GM12878 (cell line): ENCODE results near the gene CA6. TPM values are rescaled to one million over a fixed set of nuclear protein-coding genes. Genes with fewer than 3 reads are reported as not detected.

ENCODE experiments used
- ASH2L ChIP-seq: fragments of 300-600, 200-600 bp; sonication (generic); IDR thresholded peaks from 2 replicates; pipeline ENCODE4 v1.6.1; 2017; ENCODE audit warnings: low read depth, mild to moderate bottlenecking, borderline replicate concordance
- EGR1 ChIP-seq, 2 experiments: IDR thresholded peaks; 1 replicate in 1 of 2; 2 replicates in 1 of 2; pipeline ENCODE4 v1.6.1; 2011 to 2012; ENCODE audit warnings: low read depth in 2 of 2, low read length in 2 of 2, borderline replicate concordance in 1 of 2, mild to moderate bottlenecking in 1 of 2, moderate library complexity in 1 of 2
- ESRRA ChIP-seq: IDR thresholded peaks from 2 replicates; pipeline ENCODE4 v1.6.1; 2012; ENCODE audit warnings: mild to moderate bottlenecking, low read length, improper control_type of control experiment
- EZH2 ChIP-seq: IDR thresholded peaks from 2 replicates; pipeline ENCODE4 v1.6.1; 2012; ENCODE audit warnings: low read depth, mild to moderate bottlenecking, control low read depth, inconsistent platforms, low read length, borderline replicate concordance; ENCODE audit not compliant: control insufficient read depth
- HDAC2 ChIP-seq: fragments of 200-600 bp; sonication (generic); IDR thresholded peaks from 2 replicates; pipeline ENCODE4 v1.6.1; 2017
- KAT2A ChIP-seq: conservative IDR thresholded peaks from 2 replicates; pipeline ENCODE4 v1.6.1; 2011; ENCODE audit warnings: low read depth, low read length; ENCODE audit not compliant: control insufficient read depth
- KDM1A ChIP-seq: fragments of 200-600 bp; sonication (generic); IDR thresholded peaks from 2 replicates; pipeline ENCODE4 v1.6.1; 2016; ENCODE audit warnings: borderline replicate concordance
- LARP7 ChIP-seq: fragments of 450-650 bp; IDR thresholded peaks from 2 replicates; pipeline ENCODE4 v1.6.1; 2017; ENCODE audit warnings: mild to moderate bottlenecking
- MTA3 ChIP-seq: IDR thresholded peaks from 2 replicates; pipeline ENCODE4 v1.6.1; 2012; ENCODE audit warnings: low read length, inconsistent platforms, borderline replicate concordance
- MXI1 ChIP-seq: fragments of 150-350 bp; IDR thresholded peaks from 2 replicates; pipeline ENCODE4 v1.6.1; 2011; ENCODE audit warnings: low read depth, mild to moderate bottlenecking, inconsistent platforms, low read length, improper control_type of control experiment
- NFYB ChIP-seq: IDR thresholded peaks from 2 replicates; pipeline ENCODE4 v1.6.1; 2011; ENCODE audit warnings: low read depth, mild to moderate bottlenecking, low read length, improper control_type of control experiment, moderate library complexity; ENCODE audit not compliant: insufficient read depth
- RB1 ChIP-seq: fragments of 450-650 bp; formaldehyde crosslinking; IDR thresholded peaks from 2 replicates; pipeline ENCODE4 v1.6.1; 2017; ENCODE audit warnings: mild to moderate bottlenecking, borderline replicate concordance
- STAT3 ChIP-seq: IDR thresholded peaks from 2 replicates; pipeline ENCODE4 v1.6.1; 2011; ENCODE audit warnings: low read depth, low read length, improper control_type of control experiment
- ZBED1 ChIP-seq: IDR thresholded peaks from 2 replicates; pipeline ENCODE4 v1.6.1; 2016; ENCODE audit warnings: borderline replicate concordance
- ZNF24 ChIP-seq: fragments of 450-650 bp; IDR thresholded peaks from 2 replicates; pipeline ENCODE4 v1.6.1; 2017; ENCODE audit warnings: antibody characterized with exemption, mild to moderate bottlenecking
- polyA plus RNA-seq, 11 experiments: library from polyadenylated mRNA; depleted of rRNA in 4 of 11; unstranded in 6 of 11; stranded (reverse) in 5 of 11; fragments of >200 nt; fragmentation: Nextera tagmentation in 4 of 11; fragmentation: Illumina TruSeq in 1 of 11; extraction: Ambion mirVana in 4 of 11; extraction: Trizol in 1 of 11; gene quantifications; 1 replicate in 1 of 11; 2 replicates in 10 of 11; pipeline versions ENCODE4 v1.2.1 to v1.2.3, GENCODE V29; 2011 to 2016; ENCODE audit warnings: inconsistent platforms in 2 of 11, missing spikeins in 2 of 11, low read depth in 1 of 11
- total RNA-seq, 4 experiments: library from RNA; depleted of rRNA in 3 of 4; stranded (reverse); fragments of >200 nt in 3 of 4; fragmentation: Illumina TruSeq in 1 of 4; extraction: Trizol in 1 of 4; gene quantifications; 2 replicates each; pipeline versions ENCODE4 v1.2.1 to v1.2.3, GENCODE V29; 2013 to 2021
- TF ChIP-seq, protein P1 (sequence below): fragments of 150-350 bp; IDR thresholded peaks from 2 replicates; pipeline ENCODE4 v1.6.1; 2014; ENCODE audit warnings: mild to moderate bottlenecking, low read depth, low read length
- TF ChIP-seq, protein P2 (sequence below): fragments of 450-650 bp; IDR thresholded peaks from 2 replicates; pipeline ENCODE4 v1.6.1; 2016; ENCODE audit warnings: mild to moderate bottlenecking
- TF ChIP-seq, protein P3 (sequence below): IDR thresholded peaks from 2 replicates; pipeline ENCODE4 v1.6.1; 2012; ENCODE audit warnings: low read depth, low read length, improper control_type of control experiment
- TF ChIP-seq, protein P4 (sequence below): IDR thresholded peaks from 2 replicates; pipeline ENCODE4 v1.6.1; 2012; ENCODE audit warnings: low read length, inconsistent platforms
- TF ChIP-seq, protein P5 (sequence below): fragments of 450-650 bp; formaldehyde crosslinking; IDR thresholded peaks from 2 replicates; pipeline ENCODE4 v1.4.0; 2022; ENCODE audit warnings: mild to moderate bottlenecking, moderate library complexity
- TF ChIP-seq, protein P6 (sequence below): fragments of 450-650 bp; IDR thresholded peaks from 2 replicates; pipeline ENCODE4 v1.6.1; 2018; ENCODE audit warnings: borderline replicate concordance, mild to moderate bottlenecking; ENCODE audit not compliant: partially characterized antibody

The CA6 gene
- total and polyA plus RNA-seq, 10 of the 15 experiments (the other 5 are each of a cell fraction or from before 2014, with no cell fraction given): not detected

DNA sequence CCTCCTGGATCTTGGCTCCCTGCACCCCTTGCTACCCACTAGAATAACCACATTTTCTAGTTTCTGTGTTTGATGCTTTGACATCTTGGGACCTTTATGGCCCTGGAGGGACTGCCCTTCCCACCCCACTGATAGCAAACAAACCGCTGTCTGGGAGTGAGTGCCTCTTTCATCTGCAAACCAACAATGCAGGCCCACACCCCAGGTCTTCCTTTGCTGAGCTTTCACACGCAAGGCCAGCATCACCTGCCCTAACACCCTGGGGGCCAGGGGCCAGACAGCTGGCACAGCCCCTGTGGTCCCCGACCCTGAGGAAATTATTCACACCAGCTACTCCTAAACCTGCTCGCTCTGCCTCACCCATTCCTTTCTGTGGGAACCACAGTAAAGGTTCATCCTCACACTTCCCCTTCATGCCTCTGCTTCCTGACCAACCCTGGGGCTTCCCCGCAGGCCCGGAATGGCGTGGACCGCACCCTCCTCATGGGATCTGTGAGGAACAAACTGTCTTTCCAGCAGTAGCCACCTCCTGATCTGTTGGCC is 65.2 kb downstream of the CA6 start (continued):
- no peak for TF ChIP-seq NFYB
- TF ChIP-seq, protein P1, sequence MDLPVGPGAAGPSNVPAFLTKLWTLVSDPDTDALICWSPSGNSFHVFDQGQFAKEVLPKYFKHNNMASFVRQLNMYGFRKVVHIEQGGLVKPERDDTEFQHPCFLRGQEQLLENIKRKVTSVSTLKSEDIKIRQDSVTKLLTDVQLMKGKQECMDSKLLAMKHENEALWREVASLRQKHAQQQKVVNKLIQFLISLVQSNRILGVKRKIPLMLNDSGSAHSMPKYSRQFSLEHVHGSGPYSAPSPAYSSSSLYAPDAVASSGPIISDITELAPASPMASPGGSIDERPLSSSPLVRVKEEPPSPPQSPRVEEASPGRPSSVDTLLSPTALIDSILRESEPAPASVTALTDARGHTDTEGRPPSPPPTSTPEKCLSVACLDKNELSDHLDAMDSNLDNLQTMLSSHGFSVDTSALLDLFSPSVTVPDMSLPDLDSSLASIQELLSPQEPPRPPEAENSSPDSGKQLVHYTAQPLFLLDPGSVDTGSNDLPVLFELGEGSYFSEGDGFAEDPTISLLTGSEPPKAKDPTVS: no peak
- TF ChIP-seq, protein P2, sequence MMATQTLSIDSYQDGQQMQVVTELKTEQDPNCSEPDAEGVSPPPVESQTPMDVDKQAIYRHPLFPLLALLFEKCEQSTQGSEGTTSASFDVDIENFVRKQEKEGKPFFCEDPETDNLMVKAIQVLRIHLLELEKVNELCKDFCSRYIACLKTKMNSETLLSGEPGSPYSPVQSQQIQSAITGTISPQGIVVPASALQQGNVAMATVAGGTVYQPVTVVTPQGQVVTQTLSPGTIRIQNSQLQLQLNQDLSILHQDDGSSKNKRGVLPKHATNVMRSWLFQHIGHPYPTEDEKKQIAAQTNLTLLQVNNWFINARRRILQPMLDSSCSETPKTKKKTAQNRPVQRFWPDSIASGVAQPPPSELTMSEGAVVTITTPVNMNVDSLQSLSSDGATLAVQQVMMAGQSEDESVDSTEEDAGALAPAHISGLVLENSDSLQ: no peak
- TF ChIP-seq, protein P3, sequence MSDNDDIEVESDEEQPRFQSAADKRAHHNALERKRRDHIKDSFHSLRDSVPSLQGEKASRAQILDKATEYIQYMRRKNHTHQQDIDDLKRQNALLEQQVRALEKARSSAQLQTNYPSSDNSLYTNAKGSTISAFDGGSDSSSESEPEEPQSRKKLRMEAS: no peak
- no peak for TF ChIP-seq MXI1
- TF ChIP-seq, protein P4, sequence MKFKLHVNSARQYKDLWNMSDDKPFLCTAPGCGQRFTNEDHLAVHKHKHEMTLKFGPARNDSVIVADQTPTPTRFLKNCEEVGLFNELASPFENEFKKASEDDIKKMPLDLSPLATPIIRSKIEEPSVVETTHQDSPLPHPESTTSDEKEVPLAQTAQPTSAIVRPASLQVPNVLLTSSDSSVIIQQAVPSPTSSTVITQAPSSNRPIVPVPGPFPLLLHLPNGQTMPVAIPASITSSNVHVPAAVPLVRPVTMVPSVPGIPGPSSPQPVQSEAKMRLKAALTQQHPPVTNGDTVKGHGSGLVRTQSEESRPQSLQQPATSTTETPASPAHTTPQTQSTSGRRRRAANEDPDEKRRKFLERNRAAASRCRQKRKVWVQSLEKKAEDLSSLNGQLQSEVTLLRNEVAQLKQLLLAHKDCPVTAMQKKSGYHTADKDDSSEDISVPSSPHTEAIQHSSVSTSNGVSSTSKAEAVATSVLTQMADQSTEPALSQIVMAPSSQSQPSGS: no peak
- no peak for TF ChIP-seq EZH2
- no peak for TF ChIP-seq RB1
- no peak for TF ChIP-seq STAT3
- TF ChIP-seq HDAC2: no peak
- TF ChIP-seq KDM1A: no peak
- no peak for TF ChIP-seq KAT2A
- no peak for TF ChIP-seq ZNF24
- no peak for TF ChIP-seq ASH2L
- TF ChIP-seq ZBED1: no peak
- TF ChIP-seq, protein P5, sequence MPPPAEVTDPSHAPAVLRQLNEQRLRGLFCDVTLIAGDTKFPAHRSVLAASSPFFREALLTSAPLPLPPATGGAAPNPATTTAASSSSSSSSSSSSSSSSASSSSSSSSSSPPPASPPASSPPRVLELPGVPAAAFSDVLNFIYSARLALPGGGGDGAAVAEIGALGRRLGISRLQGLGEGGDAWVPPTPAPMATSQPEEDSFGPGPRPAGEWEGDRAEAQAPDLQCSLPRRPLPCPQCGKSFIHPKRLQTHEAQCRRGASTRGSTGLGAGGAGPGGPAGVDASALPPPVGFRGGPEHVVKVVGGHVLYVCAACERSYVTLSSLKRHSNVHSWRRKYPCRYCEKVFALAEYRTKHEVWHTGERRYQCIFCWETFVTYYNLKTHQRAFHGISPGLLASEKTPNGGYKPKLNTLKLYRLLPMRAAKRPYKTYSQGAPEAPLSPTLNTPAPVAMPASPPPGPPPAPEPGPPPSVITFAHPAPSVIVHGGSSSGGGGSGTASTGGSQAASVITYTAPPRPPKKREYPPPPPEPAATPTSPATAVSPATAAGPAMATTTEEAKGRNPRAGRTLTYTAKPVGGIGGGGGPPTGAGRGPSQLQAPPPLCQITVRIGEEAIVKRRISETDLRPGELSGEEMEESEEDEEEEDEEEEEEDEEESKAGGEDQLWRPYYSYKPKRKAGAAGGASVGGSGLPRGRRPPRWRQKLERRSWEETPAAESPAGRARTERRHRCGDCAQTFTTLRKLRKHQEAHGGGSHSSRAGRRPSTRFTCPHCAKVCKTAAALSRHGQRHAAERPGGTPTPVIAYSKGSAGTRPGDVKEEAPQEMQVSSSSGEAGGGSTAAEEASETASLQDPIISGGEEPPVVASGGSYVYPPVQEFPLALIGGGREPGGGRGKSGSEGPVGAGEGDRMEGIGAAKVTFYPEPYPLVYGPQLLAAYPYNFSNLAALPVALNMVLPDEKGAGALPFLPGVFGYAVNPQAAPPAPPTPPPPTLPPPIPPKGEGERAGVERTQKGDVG (CRISPR knock-in tag): no peak
- no peak for TF ChIP-seq MTA3
- TF ChIP-seq, protein P6, sequence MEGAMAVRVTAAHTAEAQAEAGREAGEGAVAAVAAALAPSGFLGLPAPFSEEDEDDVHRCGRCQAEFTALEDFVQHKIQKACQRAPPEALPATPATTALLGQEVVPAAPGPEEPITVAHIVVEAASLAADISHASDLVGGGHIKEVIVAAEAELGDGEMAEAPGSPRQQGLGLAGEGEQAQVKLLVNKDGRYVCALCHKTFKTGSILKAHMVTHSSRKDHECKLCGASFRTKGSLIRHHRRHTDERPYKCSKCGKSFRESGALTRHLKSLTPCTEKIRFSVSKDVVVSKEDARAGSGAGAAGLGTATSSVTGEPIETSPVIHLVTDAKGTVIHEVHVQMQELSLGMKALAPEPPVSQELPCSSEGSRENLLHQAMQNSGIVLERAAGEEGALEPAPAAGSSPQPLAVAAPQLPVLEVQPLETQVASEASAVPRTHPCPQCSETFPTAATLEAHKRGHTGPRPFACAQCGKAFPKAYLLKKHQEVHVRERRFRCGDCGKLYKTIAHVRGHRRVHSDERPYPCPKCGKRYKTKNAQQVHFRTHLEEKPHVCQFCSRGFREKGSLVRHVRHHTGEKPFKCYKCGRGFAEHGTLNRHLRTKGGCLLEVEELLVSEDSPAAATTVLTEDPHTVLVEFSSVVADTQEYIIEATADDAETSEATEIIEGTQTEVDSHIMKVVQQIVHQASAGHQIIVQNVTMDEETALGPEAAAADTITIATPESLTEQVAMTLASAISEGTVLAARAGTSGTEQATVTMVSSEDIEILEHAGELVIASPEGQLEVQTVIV: no peak
- TF ChIP-seq EGR1 (IDR thresholded peaks at IDR 0.05; ENCODE audit: borderline replicate concordance in 1 of 2, low read depth in 2 of 2, low read length in 2 of 2): no peak
- no peak for TF ChIP-seq ESRRA
- no peak for TF ChIP-seq LARP7
